ENCODE results near the gene TMEM198.

DNA sequence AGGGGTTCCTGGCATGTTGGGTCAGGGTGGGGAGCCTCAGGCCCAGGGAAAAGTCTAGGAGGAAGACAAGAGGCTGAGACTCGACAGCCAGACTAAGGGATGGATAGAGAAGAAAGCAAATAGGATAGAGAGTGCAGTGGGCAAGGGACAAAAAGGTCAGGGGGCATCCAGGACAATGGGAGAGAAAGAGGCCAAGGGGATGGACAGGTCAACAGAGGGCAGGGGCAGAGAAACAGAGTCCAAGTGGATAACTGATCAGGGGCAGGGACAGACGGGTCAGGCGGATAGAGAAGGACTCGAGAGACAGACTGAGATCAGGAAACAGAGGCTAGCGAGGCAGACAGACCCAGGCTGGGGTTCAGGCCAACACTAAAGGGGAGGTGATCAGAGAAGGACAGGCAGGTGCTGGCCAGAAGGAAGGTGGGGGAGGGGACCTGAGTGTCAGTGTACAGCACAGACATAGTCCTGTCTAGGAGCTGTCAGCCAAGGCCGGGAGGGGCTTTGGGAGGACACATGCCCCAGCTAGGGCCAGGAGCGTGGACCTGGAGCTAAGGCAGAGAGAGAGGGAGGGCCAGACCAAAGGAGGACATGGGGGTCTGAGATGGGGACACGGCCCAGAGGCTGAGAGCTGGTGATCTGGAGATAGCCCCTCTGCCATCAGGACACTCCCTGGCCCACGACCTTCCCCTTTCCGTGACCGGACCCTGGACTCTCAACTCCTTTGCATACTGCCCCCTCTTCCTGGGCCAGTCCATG, 17.3 kb upstream of the TMEM198 start:
- TF ChIP-seq, protein P1, sequence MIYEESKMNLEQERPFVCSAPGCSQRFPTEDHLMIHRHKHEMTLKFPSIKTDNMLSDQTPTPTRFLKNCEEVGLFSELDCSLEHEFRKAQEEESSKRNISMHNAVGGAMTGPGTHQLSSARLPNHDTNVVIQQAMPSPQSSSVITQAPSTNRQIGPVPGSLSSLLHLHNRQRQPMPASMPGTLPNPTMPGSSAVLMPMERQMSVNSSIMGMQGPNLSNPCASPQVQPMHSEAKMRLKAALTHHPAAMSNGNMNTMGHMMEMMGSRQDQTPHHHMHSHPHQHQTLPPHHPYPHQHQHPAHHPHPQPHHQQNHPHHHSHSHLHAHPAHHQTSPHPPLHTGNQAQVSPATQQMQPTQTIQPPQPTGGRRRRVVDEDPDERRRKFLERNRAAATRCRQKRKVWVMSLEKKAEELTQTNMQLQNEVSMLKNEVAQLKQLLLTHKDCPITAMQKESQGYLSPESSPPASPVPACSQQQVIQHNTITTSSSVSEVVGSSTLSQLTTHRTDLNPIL (CRISPR knock-in tag; IDR thresholded peaks at IDR 0.05; ENCODE audit: low read depth) = no peak
- no peak for TF ChIP-seq ZNF565 (CRISPR knock-in tag; conservative IDR thresholded peaks at IDR 0.05; ENCODE audit: low read depth)
- no peak for TF ChIP-seq TOX (CRISPR knock-in tag; IDR thresholded peaks at IDR 0.05; ENCODE audit: borderline replicate concordance)
- TF ChIP-seq, protein P2, sequence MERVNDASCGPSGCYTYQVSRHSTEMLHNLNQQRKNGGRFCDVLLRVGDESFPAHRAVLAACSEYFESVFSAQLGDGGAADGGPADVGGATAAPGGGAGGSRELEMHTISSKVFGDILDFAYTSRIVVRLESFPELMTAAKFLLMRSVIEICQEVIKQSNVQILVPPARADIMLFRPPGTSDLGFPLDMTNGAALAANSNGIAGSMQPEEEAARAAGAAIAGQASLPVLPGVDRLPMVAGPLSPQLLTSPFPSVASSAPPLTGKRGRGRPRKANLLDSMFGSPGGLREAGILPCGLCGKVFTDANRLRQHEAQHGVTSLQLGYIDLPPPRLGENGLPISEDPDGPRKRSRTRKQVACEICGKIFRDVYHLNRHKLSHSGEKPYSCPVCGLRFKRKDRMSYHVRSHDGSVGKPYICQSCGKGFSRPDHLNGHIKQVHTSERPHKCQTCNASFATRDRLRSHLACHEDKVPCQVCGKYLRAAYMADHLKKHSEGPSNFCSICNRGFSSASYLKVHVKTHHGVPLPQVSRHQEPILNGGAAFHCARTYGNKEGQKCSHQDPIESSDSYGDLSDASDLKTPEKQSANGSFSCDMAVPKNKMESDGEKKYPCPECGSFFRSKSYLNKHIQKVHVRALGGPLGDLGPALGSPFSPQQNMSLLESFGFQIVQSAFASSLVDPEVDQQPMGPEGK (CRISPR knock-in tag; IDR thresholded peaks at IDR 0.05; ENCODE audit: borderline replicate concordance) = no peak
- TF ChIP-seq ZFP3 (CRISPR knock-in tag; IDR thresholded peaks at IDR 0.05) = no peak
- TF ChIP-seq BACH2 (CRISPR knock-in tag; IDR thresholded peaks at IDR 0.05; ENCODE audit: borderline replicate concordance) = no peak
- TF ChIP-seq ZNF8 (CRISPR knock-in tag; IDR thresholded peaks at IDR 0.05) = no peak
- no peak for TF ChIP-seq CSDC2 (CRISPR knock-in tag; IDR thresholded peaks at IDR 0.05)
- TF ChIP-seq TCF4 (CRISPR knock-in tag; IDR thresholded peaks at IDR 0.05; ENCODE audit: borderline replicate concordance) = no peak
- TF ChIP-seq, protein P3, sequence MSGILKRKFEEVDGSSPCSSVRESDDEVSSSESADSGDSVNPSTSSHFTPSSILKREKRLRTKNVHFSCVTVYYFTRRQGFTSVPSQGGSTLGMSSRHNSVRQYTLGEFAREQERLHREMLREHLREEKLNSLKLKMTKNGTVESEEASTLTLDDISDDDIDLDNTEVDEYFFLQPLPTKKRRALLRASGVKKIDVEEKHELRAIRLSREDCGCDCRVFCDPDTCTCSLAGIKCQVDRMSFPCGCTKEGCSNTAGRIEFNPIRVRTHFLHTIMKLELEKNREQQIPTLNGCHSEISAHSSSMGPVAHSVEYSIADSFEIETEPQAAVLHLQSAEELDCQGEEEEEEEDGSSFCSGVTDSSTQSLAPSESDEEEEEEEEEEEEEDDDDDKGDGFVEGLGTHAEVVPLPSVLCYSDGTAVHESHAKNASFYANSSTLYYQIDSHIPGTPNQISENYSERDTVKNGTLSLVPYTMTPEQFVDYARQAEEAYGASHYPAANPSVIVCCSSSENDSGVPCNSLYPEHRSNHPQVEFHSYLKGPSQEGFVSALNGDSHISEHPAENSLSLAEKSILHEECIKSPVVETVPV (CRISPR knock-in tag; IDR thresholded peaks at IDR 0.05) = no peak
